COLO668 (cell line): Measurements from ENCODE around the gene ANGPTL8.

Source experiments
- DNase-seq: peaks from one replicate; lab custom pipeline; 2025; ENCODE audit not compliant: unreplicated experiment; lab: John Stamatoyannopoulos, UW

The ANGPTL8 gene

GRCh38 chr19:11288349-11288748 is 48.9 kb downstream of the ANGPTL8 start:
- DNase-seq: no peak

DNA sequence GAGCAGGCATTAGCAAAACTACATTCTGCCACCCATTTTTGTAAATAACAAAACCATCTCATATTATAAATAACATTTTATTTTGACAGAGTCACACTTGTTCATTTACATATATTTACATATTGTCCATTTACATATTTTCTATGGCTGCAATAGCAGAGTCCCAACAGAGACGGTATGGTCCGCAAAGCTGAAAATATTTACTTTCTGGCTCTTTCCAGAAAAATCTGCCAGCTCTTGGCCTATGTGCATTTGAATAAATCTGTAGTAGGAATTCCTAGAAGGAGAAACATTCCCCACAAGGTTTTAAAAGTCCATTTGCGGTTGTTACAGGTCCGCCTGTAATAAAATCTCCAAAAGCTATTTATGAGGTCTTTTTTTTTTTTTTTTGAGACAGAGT is 50.8 kb downstream of the ANGPTL8 start:
- DNase-seq: no peak

DNA sequence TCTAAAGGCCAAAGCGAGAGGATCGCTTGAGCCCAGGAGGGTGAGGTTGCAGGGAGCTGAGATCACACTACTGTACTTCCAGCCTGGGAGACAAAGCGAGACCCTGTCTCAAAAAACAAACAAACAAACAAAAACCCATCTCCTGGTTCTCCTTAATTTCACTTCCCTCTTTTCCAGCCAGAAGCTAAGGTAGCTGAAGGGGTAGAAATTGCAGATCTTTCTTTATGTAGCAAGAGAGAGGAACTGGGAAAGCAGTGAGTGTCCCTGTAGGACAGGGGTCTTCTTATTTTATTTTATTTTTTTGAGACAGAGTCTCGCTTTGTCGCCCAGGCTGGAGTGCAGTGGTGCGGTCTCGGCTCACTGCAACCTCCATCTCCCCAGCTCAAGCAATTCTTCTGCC is 52.0 kb downstream of the ANGPTL8 start:
- no peak for DNase-seq
